ACC112 (cell line): Measurements from ENCODE around the gene MTOR.

Source experiments
- H2AFZ ChIP-seq: fragments of 200-600 bp; sonication (generic); one replicate; pipeline ENCODE4 v1.6.0; 2017; ENCODE audit warnings: antibody characterized with exemption, low read length; ENCODE audit not compliant: unreplicated experiment
- H3K27ac ChIP-seq: fragments of 200-600 bp; sonication (generic); 2 replicates; pipeline ENCODE4 v1.5.1; 2014; ENCODE audit warnings: low read depth, mild to moderate bottlenecking, antibody characterized with exemption, low read length, moderate library complexity
- H3K27me3 ChIP-seq: fragments of 200-600 bp; sonication (generic); 2 replicates; pipeline ENCODE4 v1.6.1; 2014; ENCODE audit warnings: mild to moderate bottlenecking, antibody characterized with exemption, low read length, moderate library complexity, mixed read lengths; ENCODE audit not compliant: insufficient read depth
- H3K36me3 ChIP-seq: fragments of 200-600 bp; sonication (generic); 2 replicates; pipeline ENCODE4 v1.6.1; 2016; ENCODE audit warnings: mild to moderate bottlenecking, antibody characterized with exemption, low read length, moderate library complexity, mixed read lengths; ENCODE audit not compliant: insufficient read depth
- H3K4me1 ChIP-seq: fragments of 200-600 bp; sonication (generic); one replicate; pipeline ENCODE4 v1.6.1; 2016; ENCODE audit warnings: low read length, mixed read lengths; ENCODE audit not compliant: insufficient read depth, unreplicated experiment, control insufficient read depth
- H3K4me3 ChIP-seq: fragments of 200-600 bp; sonication (generic); 2 replicates; pipeline ENCODE4 v1.5.1; 2014; ENCODE audit warnings: mild to moderate bottlenecking, low read depth, low read length
- H3K79me2 ChIP-seq: fragments of 200-600 bp; sonication (generic); one replicate; pipeline ENCODE4 v1.6.0; 2016; ENCODE audit warnings: low read length; ENCODE audit not compliant: control insufficient read depth, unreplicated experiment, insufficient read depth

MTOR gene

GRCh38 chr1:11151826-11152612, 110.3 kb downstream of the MTOR start:
- no peak overlapping the region for H3K27ac ChIP-seq
- H3K36me3 ChIP-seq, result peaks cover 23% of the 10 kb centered on the region

DNA sequence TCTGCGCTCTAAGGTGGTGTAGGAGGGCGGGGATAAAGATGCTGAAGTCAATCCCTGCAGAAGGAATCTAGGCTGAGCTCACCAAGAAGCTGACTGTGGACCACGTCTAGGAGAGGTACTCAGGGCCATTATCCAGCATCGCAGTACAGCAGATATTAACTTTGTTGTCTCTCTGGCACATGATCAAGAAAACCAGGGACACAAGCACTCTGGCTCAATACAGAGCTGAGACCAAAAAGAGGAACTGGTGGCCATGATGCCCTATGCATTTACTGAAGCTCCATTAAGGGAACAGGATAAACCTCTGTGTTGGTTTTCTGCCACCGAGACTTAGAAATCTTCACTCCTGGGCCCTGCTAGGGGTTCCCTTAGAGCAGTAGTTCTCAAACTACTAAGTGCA, 111.2 kb downstream of the MTOR start:
- Histone ChIP-seq H3K36me3 (peaks cover 23% of the 10 kb centered on the region), H3K4me1 (peaks cover 19% of the 10 kb centered on the region), H3K27ac (no peak overlapping the region), H2AFZ (no peak overlapping the region), H3K79me2 (no peaks in the 10 kb centered on the region), H3K4me3 (no peak overlapping the region), H3K27me3 (no peaks in the 10 kb centered on the region)

More at GRCh38 chr1:11151826-11152612, 110.3 kb downstream of the MTOR start:
- Histone ChIP-seq H3K27me3 (no peaks in the 10 kb centered on the region), H3K79me2 (no peaks in the 10 kb centered on the region), H2AFZ (no peak overlapping the region), H3K4me1 (peaks cover 22% of the 10 kb centered on the region), H3K4me3 (no peak overlapping the region)

DNA sequence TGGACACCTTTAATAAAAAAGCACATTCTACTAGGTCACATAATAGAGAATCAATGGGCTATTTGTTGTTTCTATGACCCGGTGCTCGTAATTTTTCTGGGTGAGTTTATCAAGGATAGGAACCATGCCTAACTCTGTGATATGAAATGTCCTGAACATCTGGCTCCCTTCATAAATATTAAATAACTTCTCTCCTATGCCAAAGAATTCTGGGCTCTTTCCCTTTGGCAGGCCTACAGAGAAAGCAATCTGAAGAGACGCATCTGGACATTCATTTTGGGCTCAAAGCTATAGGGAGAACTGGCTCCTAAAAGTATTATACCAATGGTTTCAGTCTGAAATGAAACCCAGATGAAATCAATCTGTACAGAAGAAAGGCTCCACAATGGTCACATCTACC, 112.0 kb downstream of the MTOR start:
- Histone ChIP-seq H3K36me3 (peaks cover 22% of the 10 kb centered on the region), H3K4me3 (no peak overlapping the region), H3K4me1 (peaks cover 19% of the 10 kb centered on the region), H3K27me3 (no peaks in the 10 kb centered on the region), H3K27ac (no peak overlapping the region), H3K79me2 (no peaks in the 10 kb centered on the region), H2AFZ (no peak overlapping the region)

DNA sequence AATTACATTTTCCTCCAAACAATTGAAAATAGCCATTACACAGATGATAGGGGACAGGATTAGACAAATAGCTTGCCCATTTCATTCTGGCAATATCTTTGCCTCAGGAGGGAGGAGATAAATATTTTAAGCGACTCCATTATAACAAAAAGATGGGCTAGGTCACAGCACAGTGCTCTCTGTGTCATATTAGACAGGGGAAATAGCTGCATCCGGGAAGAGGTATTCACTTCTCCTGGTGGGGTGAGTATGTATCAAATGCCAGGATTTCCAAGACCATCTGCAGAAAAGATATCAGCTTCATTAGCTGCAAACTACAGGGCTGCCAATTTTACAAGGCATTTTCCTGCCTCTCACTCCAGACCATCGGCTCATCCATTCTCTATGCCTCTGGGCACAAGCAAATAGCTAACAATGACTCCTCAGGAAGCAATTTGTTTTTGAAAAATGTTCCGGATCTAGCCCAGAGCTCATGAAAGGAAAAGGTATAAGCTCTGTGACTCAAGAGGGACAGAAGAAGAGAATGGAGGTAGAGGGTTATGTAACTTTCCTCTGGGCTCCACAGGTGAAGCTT, 115.1 kb downstream of the MTOR start:
- no peaks in the 10 kb centered on the region for H3K27me3 ChIP-seq
- no peak overlapping the region for H3K4me3 ChIP-seq
- H3K36me3 ChIP-seq, result peaks cover 27% of the 10 kb centered on the region
- no peaks in the 10 kb centered on the region for H3K79me2 ChIP-seq
- H3K27ac ChIP-seq, result no peak overlapping the region
- H3K4me1 ChIP-seq, result peaks cover 23% of the 10 kb centered on the region
- H2AFZ ChIP-seq, result no peak overlapping the region

DNA sequence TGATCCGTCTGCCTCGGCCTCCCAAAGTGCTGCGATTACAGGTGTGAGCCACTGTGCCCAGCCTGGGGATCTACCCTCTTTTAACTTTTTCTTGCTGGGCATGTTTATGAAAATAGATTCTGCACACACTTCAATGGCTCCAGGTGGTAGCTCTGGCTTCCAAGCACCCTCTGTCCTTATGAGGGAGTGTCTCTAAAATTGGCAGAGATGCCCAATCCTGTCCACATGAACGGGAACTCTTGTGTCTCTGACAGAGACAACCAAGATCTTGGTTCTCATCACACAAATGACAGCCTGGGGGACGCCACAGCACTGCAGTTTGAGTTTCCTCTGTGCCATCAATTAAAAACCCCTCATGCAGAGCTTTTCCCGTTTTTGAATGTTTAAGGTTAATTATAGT, 116.6 kb downstream of the MTOR start:
- Histone ChIP-seq H3K4me3 (no peak overlapping the region), H3K4me1 (peaks cover 8% of the 10 kb centered on the region), H2AFZ (no peak overlapping the region), H3K27ac (no peak overlapping the region), H3K27me3 (no peaks in the 10 kb centered on the region), H3K79me2 (no peaks in the 10 kb centered on the region), H3K36me3 (peaks cover 27% of the 10 kb centered on the region)

DNA sequence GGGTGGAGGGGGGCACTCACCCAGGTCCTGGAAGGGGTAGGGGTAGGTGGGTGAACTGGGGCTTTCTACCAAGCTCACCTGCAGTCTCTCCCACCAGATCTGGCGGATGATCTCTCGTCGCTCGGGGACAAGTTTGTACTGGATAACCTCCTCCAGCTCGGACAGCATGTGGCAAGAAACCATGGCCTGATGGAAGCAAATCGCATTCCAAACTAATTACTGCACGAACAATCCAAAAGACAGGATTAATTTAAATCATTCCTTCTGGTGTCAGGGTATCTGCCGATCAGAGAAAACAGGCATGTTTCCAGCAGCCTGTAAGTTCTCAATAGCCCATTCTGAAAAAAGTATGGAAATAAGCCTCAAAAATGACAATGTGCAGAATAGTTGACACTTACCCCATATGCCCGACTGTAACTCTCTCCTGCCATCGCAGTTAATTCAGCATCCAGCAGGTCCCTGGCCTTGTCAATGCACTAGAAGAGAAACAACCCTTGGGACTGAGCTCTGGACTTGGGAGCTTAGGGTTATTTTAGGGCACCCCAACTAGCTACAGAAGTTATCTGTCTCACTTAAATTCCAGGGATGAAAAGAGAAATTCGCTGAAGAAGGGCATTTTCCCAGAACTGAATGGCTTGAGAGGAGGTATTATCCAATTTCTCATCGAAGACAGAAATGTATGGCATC, 117.6 kb downstream of the MTOR start:
- Histone ChIP-seq H3K27ac (no peak overlapping the region), H3K27me3 (no peaks in the 10 kb centered on the region), H3K36me3 (peaks cover 20% of the 10 kb centered on the region)

GRCh38 chr1:11143907-11144306, 118.4 kb downstream of the MTOR start:
- Histone ChIP-seq H3K79me2 (no peaks in the 10 kb centered on the region), H3K27me3 (no peaks in the 10 kb centered on the region), H3K36me3 (peaks cover 18% of the 10 kb centered on the region), H2AFZ (no peak overlapping the region), H3K4me1 (peaks cover 14% of the 10 kb centered on the region), H3K4me3 (no peak overlapping the region), H3K27ac (no peak overlapping the region)

More for the DNA sequence above, 117.6 kb downstream of the MTOR start:
- Histone ChIP-seq H3K4me3 (no peak overlapping the region), H3K4me1 (peaks cover 8% of the 10 kb centered on the region), H2AFZ (no peak overlapping the region), H3K79me2 (no peaks in the 10 kb centered on the region)

- Histone ChIP-seq H2AFZ (no peak overlapping the region), H3K27ac (0 out of 2 replicates have a peak overlapping the region, but pooled peaks have one; percentile 3), H3K4me3 (no peak overlapping the region), H3K79me2 (no peaks in the 10 kb centered on the region), H3K4me1 (peaks cover 19% of the 10 kb centered on the region), H3K36me3 (peaks cover 18% of the 10 kb centered on the region), H3K27me3 (no peaks in the 10 kb centered on the region)
These were observed 119.0 kb downstream of the MTOR start for GRCh38 chr1:11143401-11143800.

GRCh38 chr1:11142618-11143391, 119.5 kb downstream of the MTOR start:
- Histone ChIP-seq H3K79me2 (no peaks in the 10 kb centered on the region), H3K27me3 (no peaks in the 10 kb centered on the region), H3K4me3 (no peak overlapping the region), H2AFZ (no peak overlapping the region), H3K27ac (0 out of 2 replicates have a peak overlapping the region, but pooled peaks have one; percentile 3), H3K36me3 (peaks cover 18% of the 10 kb centered on the region), H3K4me1 (peaks cover 21% of the 10 kb centered on the region)

DNA sequence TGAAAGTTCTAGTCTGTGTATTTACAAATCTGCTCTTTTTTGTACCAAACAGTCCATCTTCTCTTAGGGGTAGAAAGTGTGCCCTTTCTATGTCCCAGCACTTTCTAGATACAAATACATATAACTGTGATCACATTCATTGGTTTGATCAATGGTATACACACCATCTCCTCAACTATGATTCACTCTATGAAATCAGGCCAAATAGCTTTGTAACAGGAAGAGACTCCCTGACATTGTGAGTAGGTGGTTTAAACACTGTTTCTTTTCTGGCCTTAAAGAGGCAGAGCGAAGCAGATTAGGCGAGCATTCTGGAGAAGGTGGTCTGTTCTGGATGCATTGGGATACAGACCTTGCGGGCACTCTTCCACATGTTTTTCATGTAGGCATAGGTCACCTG, 123.4 kb downstream of the MTOR start:
- Histone ChIP-seq H3K36me3 (no peaks in the 10 kb centered on the region), H3K4me3 (no peak overlapping the region), H2AFZ (no peak overlapping the region), H3K27ac (no peak overlapping the region; the same call in 1 of the 2 replicates), H3K79me2 (no peaks in the 10 kb centered on the region), H3K4me1 (peaks cover 35% of the 10 kb centered on the region), H3K27me3 (no peaks in the 10 kb centered on the region)
